Measurements from ENCODE around the gene PHF19.
A peak's percentile ranks its signal among the peaks of the same experiment; 100 is the strongest.

Gene PHF19

DNA sequence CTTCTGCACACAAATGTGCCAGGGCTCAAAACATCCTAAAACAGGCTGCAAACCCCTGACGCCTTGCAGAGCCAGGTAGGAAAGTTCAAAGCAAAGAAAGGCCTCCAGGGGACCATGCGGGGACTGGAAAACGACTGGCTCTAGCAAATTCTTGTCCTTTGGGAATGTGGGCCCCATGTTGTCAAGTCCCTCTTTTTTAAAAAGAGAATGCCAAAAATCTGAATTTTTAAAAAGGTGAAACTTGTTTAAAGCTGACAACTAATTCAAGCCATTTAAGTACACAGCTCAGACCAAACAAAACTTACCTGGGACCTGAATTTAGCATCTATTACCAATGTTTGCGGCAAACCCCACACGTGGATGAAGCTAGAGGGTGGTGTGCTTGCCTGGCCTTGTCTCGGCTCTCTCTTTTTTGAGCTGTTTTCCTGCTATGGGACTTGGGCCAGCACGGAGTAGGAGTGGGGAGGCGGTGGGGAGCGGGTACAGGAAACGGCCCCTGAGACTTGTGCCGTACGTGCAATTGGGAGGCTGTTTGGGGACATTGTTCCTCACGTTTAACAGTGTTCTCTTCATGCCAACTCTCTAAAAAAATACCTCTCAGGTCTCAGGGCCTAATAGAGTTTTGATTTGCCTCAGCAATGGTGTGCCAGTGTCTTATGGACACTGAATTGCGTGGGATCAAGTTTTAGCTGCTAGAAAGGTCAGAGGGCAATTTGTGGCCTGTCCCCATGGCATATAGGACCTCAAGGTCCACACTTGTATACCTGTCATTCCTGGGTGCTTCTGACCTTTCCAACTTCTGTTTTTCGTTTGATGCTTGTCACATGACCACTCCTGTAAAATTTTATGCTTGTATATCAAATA is 15.1 kb upstream of the PHF19 start:
- DNase-seq (ENCODE audit: low spot score) = no peak

DNA sequence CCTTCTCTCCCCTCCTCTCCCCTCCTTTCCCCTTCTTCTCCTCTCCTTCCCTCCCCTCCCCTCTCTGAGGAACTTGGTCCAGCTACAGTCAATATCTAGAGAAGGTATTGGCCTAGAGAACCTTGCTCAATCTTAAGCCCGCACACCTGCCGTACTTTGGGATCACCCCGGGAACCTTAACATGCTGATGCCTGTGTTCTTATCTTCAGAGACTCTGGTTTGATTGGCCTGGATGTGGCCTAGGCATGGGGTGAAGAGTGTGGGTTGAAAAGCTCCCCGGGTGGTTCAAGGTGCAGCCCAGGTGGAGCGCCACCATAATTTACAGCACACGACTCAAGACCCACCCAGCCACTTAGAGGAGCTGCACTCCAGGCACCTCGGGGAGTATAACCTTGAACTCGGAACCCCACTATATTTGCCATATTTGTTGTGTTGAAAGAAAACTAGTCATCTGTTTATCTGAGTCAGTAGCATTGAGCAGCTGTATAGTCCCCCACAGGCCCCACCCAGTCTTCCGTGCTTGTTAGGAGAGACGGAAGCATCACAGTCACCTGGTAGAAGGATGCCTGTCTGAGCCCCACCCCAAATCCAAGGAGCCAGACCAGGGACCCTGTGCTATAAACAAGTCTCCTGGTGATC is 14.4 kb upstream of the PHF19 start:
- no peak for DNase-seq (ENCODE audit: low spot score)

DNA sequence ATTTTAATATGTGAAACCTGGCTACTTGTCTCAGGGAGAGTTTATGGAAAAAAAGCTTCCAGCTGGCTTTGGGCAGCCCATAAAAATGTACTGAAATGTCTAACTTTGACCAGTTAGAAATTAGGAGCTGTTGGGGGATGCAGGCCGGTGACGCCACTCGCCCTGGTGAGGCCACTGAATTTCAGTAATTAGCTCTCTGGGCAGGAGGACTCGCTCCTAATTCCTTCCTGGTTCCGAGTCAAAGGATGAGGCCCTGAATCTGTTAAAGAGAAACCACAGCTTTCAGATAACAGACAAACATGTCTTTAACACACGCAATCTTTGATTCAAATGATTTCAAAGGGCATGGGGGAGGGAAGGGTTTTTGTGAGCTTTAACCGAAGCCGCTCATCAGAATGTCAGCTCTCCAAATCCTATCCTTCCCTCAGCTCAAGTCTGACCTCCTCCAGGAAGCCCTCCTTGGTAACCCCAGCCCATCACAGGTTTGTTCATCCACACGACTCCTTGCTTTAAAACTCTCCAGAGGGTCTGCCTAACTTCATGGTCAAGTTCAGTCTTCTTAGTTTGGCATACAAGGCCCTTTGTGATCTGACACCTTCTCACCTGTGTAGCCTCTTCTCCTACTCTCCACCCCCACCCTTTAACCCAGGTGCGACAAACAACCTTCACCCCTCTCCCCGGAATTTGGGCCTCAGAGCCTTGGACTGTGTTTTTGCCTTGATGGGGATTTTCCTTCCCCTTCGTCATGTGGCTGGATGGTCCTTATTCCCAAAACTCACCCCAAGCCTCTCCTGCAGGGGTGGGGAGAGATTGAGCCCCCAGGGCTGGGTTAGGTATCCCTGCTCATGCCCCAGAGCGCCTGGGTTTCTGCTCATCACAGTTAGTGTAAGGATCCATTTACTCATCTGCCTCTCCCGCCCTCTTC is 13.6 kb upstream of the PHF19 start:
- DNase-seq (ENCODE audit: low spot score) = no peak

GRCh38 chr9:120889606-120890271 is 12.8 kb upstream of the PHF19 start:
- DNase-seq (ENCODE audit: low spot score) = no peak

DNA sequence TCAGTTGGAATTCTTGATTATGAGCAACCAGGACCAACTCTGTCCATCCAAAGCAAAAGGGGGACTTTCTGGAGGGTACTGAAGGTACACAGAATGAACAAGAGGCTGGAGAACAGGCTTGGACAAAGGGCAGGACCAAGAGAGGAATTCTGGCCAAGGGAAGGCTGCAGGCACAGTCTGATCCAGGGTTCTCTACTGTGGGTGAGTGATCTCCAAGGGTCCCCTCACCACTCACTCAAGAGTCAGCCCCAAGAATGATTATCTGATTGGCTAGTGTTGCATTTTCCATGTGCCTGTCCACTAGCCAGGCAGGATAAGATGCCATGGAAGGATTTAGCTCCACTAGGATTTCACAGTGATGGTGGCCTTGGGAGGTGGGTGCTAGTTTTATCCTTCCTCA is 11.6 kb upstream of the PHF19 start:
- DNase-seq (ENCODE audit: low spot score) = no peak

- DNase-seq (ENCODE audit: low spot score) = no peak
Observed at GRCh38 chr9:120886490-120886967, 9.5 kb upstream of the PHF19 start.

DNA sequence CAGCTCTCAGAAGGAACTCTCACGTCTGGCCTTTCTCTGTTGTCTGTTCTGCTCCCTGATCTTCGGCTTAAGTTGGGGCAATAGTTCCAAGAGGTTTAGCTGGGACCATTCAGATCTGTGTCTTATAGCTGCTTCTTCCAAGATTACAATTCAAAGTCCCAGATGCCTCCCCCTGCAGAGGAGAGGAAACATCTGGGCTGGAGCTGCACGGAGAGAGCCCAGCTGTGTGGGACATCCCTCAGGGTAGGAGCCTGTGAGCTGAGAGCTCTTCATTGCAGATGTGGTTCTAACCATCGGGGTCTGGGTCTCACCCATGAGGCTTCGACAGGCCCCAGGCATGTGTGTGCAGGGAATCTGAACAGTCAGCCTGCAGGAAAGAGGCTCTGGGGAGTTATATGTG is 9.0 kb upstream of the PHF19 start:
- no peak for DNase-seq (ENCODE audit: low spot score)

- DNase-seq (ENCODE audit: low spot score) = no peak
Observed at GRCh38 chr9:120885457-120885856, 8.5 kb upstream of the PHF19 start.

DNA sequence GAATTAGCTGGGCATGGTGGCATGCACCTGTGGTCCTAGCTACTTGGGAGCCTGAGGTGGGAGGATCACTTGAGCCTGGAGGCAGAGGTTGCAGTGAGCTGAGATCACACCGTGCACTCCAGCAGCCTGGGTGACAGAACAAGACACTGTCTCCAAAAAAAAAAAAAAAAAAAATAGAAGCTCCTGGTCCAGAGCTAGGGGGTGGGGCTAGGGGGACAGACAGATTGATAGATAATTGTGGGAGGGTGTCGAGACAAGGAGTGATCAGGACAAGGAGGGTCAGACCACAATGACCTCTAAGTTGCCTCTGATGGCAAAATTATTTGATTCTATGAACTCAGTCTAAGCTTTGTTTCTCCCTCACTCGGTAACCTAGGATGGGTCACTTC is 6.6 kb upstream of the PHF19 start:
- DNase-seq (ENCODE audit: low spot score) = no peak

- no peak for DNase-seq (ENCODE audit: low spot score)
Observed at GRCh38 chr9:120882935-120883607, 6.1 kb upstream of the PHF19 start.

DNA sequence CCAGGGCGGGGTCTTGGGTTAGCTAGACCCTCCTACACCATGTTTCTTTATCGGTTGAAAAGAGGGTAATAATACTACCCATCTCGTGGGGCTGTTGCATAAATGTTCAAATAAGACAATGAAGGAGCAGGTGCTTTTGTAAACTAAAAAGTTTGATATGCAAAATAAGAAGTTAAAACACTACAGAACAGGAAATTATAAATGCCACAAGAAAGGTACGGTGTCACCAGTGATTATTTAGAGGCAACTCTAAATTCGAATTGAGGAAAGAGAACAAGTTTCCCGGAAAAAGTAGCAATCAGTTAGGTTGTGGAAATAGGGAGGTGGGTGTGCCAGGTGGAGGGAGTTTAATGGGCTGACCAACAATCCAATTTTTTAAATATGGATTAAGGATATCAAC is 2.5 kb upstream of the PHF19 start:
- DNase-seq (ENCODE audit: low spot score) = no peak

- DNase-seq (ENCODE audit: low spot score) = no peak
Observed at GRCh38 chr9:120878188-120879130, 1.5 kb upstream of the PHF19 start.

DNA sequence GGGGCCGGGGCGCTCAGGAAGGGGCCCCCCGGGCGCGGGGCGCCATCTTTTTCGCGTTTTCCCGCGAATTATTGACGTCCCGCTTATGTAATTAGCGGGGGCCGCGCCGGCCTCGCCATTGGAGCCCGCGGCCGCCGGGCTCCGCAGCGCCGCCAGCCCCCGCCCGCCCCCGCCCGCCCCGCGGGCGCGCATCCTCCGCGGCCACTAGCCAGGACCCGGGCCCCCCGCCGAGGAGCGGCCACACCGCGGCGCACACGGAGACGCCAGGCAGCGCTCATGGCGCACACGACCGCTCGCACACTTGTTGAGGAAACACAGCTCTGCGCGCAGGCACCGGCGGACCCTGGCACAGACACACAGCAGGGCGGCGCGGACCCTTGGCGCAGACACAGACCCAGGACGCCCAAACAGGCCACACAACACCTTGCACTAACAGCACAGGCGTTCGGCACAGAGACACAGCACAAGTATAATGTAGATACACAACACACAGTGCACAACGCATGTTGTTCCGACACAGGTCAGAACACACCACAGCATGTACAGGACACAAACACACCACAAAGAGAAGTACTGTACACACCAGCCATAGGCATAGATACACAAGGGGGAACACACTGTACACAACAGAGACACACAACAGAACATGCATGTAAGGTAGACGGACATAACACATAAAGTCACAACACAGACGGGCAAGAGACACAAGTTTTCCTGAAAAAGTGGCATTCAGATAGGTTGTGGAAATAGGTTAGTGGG is 467 bp upstream of the PHF19 start:
- peak; percentile 79 for DNase-seq (ENCODE audit: low spot score)

DNA sequence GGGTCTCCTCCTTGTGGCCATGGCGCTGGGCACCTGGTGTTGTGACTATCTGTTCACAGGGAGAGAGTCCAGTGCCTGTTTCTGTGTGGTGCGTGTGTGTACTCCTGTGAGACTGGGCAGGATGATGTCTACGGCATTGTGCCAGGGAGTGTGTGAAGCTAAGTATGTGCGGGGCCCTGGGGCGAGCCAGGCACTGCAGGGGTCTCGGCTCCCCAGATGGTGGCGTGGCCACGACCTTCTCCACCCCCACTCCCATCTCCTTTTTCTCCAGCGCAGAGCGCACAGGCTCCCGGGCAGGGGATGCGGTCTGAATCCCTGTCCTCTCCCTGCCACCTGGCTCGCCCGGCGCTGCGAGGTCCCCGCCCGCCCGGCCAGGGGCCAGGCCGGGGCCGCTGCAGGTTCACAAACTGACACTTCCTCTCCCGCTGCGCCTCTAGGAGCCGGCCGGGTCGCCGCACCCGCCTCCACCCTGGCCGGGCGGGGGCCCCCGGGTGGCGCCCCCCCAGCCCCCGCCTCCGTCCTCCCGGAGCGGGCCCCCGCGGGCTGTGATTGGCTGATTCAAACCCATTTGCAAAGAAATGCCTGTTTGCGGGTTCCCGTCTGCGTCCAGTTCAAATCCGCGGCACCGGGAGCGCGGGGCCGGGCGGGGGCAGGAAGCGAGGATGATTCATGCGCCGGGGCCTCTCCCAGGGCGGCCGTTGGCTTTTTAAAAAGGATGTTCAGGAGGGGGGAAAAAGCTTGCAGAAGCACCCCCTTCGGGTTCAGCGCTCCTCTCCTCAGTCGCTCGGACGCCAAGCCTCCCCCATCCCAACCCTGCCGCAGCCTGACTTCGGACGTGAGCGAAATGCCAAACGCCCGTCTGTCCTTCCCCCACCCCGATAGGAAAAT is 790 bp downstream of the PHF19 start:
- DNase-seq (ENCODE audit: low spot score) = peak; percentile 81

DNA sequence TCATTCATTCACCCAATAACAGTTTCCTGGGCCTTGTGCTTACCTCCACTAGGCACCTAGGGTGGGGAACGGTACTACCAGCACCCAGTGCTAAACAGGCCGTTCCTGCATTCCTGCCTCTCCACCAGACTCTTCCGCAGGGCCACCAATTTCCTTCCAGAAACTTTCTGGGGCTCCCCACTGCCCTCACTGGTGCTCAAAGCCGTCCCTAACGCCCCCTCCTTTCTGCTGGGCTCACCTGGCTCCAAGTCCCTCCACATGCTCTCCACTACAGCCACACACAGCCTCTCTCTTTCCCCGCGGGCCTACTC is 1.4 kb downstream of the PHF19 start:
- no peak for DNase-seq (ENCODE audit: low spot score)

DNA sequence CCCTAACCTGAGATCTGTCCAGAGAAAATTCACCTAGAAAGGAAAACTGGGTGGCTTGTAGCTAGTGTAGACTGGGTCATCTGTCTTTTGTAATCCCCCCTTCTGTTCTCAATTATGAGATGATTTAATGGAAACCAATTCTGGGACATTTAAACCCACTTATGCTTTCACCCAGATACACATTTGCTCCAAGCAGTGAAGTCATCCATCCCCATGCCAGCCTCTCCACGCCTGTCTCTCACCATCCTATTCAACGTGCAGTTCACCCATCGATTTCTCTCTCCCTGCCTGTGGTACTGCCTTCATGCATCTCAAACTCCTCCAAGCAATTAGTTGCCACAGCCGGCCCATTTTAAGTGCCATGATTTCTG is 1.8 kb downstream of the PHF19 start:
- no peak for DNase-seq (ENCODE audit: low spot score)

GRCh38 chr9:120874226-120875194 is 2.5 kb downstream of the PHF19 start:
- no peak for DNase-seq (ENCODE audit: low spot score)
